Stomach (tissue), 9 donors: ENCODE data around the gene POU1F1. TPM values are rescaled to one million over a fixed set of nuclear protein-coding genes. Genes with fewer than 3 reads are reported as not detected.
A peak's percentile ranks its signal among the peaks of the same experiment; 100 is the strongest.
"Not testable (repeated sequence)": the region's sequence is repeated elsewhere in the genome, so short reads cannot be mapped to it uniquely, and the experiment has no call there.

ENCODE experiments used
- DNase-seq, 2 donors: peaks; one replicate each; pipeline versions ENCODE4 v3.0.0 to v3.0.0-alpha.2; 2013 to 2019
- H3K27ac ChIP-seq, 5 donors: fragments of 200-600 bp in 4 of 5; sonication (generic) in 4 of 5; one replicate each; pipeline ENCODE4 v1.5.1; 2013 to 2019; ENCODE audit warnings: mild to moderate bottlenecking in 1 of 5, moderate library complexity in 1 of 5
- H3K27me3 ChIP-seq, 3 donors: fragments of 200-600 bp; sonication (generic); one replicate each; pipeline ENCODE4 v1.5.1; 2017 to 2019; ENCODE audit warnings: mixed run types in 1 of 3
- H3K36me3 ChIP-seq, 4 donors: fragments of 200-600 bp; sonication (generic); 1 replicate in 3 of 4; 2 replicates in 1 of 4; pipeline ENCODE4 v1.5.1; 2016 to 2019
- H3K4me1 ChIP-seq, 4 donors: fragments of 200-600 bp; sonication (generic); one replicate each; pipeline ENCODE4 v1.5.1; 2016 to 2019
- H3K4me3 ChIP-seq, 4 donors: fragments of 200-600 bp; sonication (generic) in 3 of 4; one replicate each; pipeline ENCODE4 v1.5.1; 2016 to 2019; ENCODE audit warnings: mild to moderate bottlenecking in 1 of 4
- H3K9me3 ChIP-seq, 4 donors: fragments of 200-600 bp; sonication (generic); one replicate each; pipeline ENCODE4 v1.5.1; 2016 to 2019
- CTCF ChIP-seq, 7 experiments: fragments of 450-650 bp in 4 of 7; fragments of 200-600 bp in 3 of 7; sonication (generic) in 3 of 7; IDR thresholded peaks; one replicate each; pipeline ENCODE4 v1.5.1; 2016 to 2019; ENCODE audit warnings: antibody characterized with exemption in 7 of 7, control low read depth in 2 of 7, mild to moderate bottlenecking in 1 of 7
- EP300 ChIP-seq: sonication (generic); formaldehyde crosslinking; IDR thresholded peaks from one replicate; pipeline ENCODE4 v1.6.1; 2017; ENCODE audit warnings: antibody characterized with exemption
- POLR2A ChIP-seq, 4 donors: fragments of 450-650 bp; IDR thresholded peaks; one replicate each; pipeline ENCODE4 v1.6.1; 2016; ENCODE audit warnings: antibody characterized with exemption in 4 of 4, control low read depth in 2 of 4, mild to moderate bottlenecking in 1 of 4, moderate library complexity in 1 of 4
- POLR2AphosphoS5 ChIP-seq, 3 donors: sonication (generic); formaldehyde crosslinking; IDR thresholded peaks; one replicate each; pipeline ENCODE4 v1.6.1; 2016; ENCODE audit warnings: antibody characterized with exemption in 3 of 3
- WGBS, 5 donors: extraction: QIAGEN DNeasy Blood & Tissue Kit in 3 of 5; methylation state at CpG; one replicate each; pipeline versions ENCODE4 v1.1.5 to v1.1.7; 2013 to 2018; 5-methylcytosine and 5-hydroxymethylcytosine counted together
- intact Hi-C: fragments of 100-400 bp; cut with DNase I; formaldehyde crosslinking; loops from one replicate; pipeline ENCODE4 v1.15.1; 2023; ENCODE audit warnings: low total_unique reads
- polyA plus RNA-seq, 3 donors: library from polyadenylated mRNA; stranded (reverse); fragments of 200-250 nt; gene quantifications; one replicate each; pipeline ENCODE4 v1.2.3, GENCODE V29; 2013
- total RNA-seq, 5 donors: library from RNA; depleted of rRNA; stranded (reverse); fragments of >200 nt; gene quantifications; one replicate each; pipeline versions ENCODE4 v1.1.0 to v1.2.3, GENCODE V29; 2014 to 2016
- donor health status: healthy with polysubstance abuse.
- donor health status: Bipolar disorder and iron deficiency.
- donor health status: healthy.

Gene POU1F1
- total and polyA plus RNA-seq, 8 donors, result not detected

- no peaks in the 10 kb centered on the region for H3K9me3 ChIP-seq
- intact Hi-C loops, result no loop called here
- H3K4me1 ChIP-seq, result no peaks in the 10 kb centered on the region
- H3K27ac ChIP-seq, result no peak overlapping the region
- H3K4me3 ChIP-seq, result no peak overlapping the region
- TF ChIP-seq POLR2AphosphoS5 (IDR thresholded peaks at IDR 0.05), result no peak
- no peaks in the 10 kb centered on the region for H3K36me3 ChIP-seq
- WGBS, 5 donors, result 51 to 67% (median 61%) methylated on average over 3 of the region's 3 CpGs
- no peak for DNase-seq
- H3K27me3 ChIP-seq, result no peaks in the 10 kb centered on the region
Observed at GRCh38 chr3:87305517-87305916, 29.1 kb upstream of the POU1F1 start.

- H3K4me3 ChIP-seq, H3K4me1 ChIP-seq, H3K36me3 ChIP-seq, DNase-seq, H3K27me3 ChIP-seq, intact Hi-C loops, H3K9me3 ChIP-seq, H3K27ac ChIP-seq: not testable (repeated sequence)
- 75 to 97% (median 81%) methylated on average over 1 of the region's 1 CpG for WGBS, 5 donors
Observed at GRCh38 chr3:87305031-87305430, 28.6 kb upstream of the POU1F1 start.

- peak in 1 of 2 donors; percentile 69 for DNase-seq
- Histone ChIP-seq H3K9me3 (no peaks in the 10 kb centered on the region), H3K27me3 (no peaks in the 10 kb centered on the region), H3K27ac (no peak overlapping the region), H3K4me3 (no peak overlapping the region), H3K4me1 (no peaks in the 10 kb centered on the region), H3K36me3 (no peaks in the 10 kb centered on the region)
- peak in 5 of 7 experiments; percentile 35 to 70 (median 47) for TF ChIP-seq CTCF (IDR thresholded peaks at IDR 0.05)
- no peak for TF ChIP-seq EP300
- WGBS, 5 donors, result 1 to 14% (median 11%) methylated on average over 3 of the region's 3 CpGs
- intact Hi-C loops, result loop anchor here (10.0 kb wide), 1 partner anchor 207 kb away; no protein-coding TSS in a partner anchor
Observed at GRCh38 chr3:87298111-87298718, 21.8 kb upstream of the POU1F1 start.

GRCh38 chr3:87288446-87288845, 12.1 kb upstream of the POU1F1 start:
- Histone ChIP-seq H3K4me1 (no peaks in the 10 kb centered on the region), H3K27me3 (no peaks in the 10 kb centered on the region), H3K36me3 (no peaks in the 10 kb centered on the region), H3K4me3 (no peak overlapping the region), H3K9me3 (no peaks in the 10 kb centered on the region), H3K27ac (no peak overlapping the region)
- intact Hi-C loops, result no loop called here
- TF ChIP-seq POLR2AphosphoS5 (IDR thresholded peaks at IDR 0.05) (no peak), POLR2A (IDR thresholded peaks at IDR 0.05) (no peak), CTCF (IDR thresholded peaks at IDR 0.05) (no peak), EP300 (no peak)
- WGBS, 5 donors, result 84 to 89% (median 88%) methylated on average over 8 of the region's 8 CpGs
- DNase-seq, result no peak

- H3K4me1 ChIP-seq, result no peaks in the 10 kb centered on the region
- no peak overlapping the region for H3K27ac ChIP-seq
- TF ChIP-seq POLR2A (IDR thresholded peaks at IDR 0.05) (no peak), POLR2AphosphoS5 (IDR thresholded peaks at IDR 0.05) (no peak), EP300 (no peak), CTCF (IDR thresholded peaks at IDR 0.05) (no peak)
- H3K36me3 ChIP-seq, result no peaks in the 10 kb centered on the region
- no peak overlapping the region for H3K4me3 ChIP-seq
- no peaks in the 10 kb centered on the region for H3K9me3 ChIP-seq
- WGBS, 5 donors, result 54 to 74% (median 70%) methylated on average over 1 of the region's 1 CpG
- intact Hi-C loops, result no loop called here
- DNase-seq, result no peak
- H3K27me3 ChIP-seq, result no peaks in the 10 kb centered on the region
Observed at GRCh38 chr3:87287011-87287410, 10.6 kb upstream of the POU1F1 start.
